Fibroblast of lung (primary cell): ENCODE data around the gene PPM1H.

Source experiments
- CTCF ChIP-seq, 2 donors: IDR thresholded peaks in 1 of 2; conservative IDR thresholded peaks in 1 of 2; 1 replicate in 1 of 2; 2 replicates in 1 of 2; pipeline ENCODE4 v1.5.1; 2011 to 2012; ENCODE audit warnings: low read length in 2 of 2, control low read depth in 1 of 2, inconsistent platforms in 1 of 2, low read depth in 1 of 2, mild to moderate bottlenecking in 1 of 2
- EZH2 ChIP-seq: IDR thresholded peaks from 2 replicates; pipeline ENCODE4 v1.5.1; 2012; ENCODE audit warnings: low read length, control low read depth, mild to moderate bottlenecking; ENCODE audit errors: missing control alignments

GRCh38 chr12:62694632-62695031 lies 240.3 kb downstream of the PPM1H start:
- no peak for TF ChIP-seq CTCF (conservative IDR thresholded peaks at IDR 0.05 in 1 of 2, IDR thresholded peaks at IDR 0.05 in 1 of 2; ENCODE audit: low read depth in 1 of 2, low read length in 2 of 2)
- TF ChIP-seq EZH2 = no peak
